ENCODE measurements around the gene ORAI3. TPM values are rescaled to one million over a fixed set of nuclear protein-coding genes. Genes with fewer than 3 reads are reported as not detected.

The ORAI3 gene
- total RNA-seq, 2 experiments from 2014 or later, result 6.9 to 7.9 TPM

DNA sequence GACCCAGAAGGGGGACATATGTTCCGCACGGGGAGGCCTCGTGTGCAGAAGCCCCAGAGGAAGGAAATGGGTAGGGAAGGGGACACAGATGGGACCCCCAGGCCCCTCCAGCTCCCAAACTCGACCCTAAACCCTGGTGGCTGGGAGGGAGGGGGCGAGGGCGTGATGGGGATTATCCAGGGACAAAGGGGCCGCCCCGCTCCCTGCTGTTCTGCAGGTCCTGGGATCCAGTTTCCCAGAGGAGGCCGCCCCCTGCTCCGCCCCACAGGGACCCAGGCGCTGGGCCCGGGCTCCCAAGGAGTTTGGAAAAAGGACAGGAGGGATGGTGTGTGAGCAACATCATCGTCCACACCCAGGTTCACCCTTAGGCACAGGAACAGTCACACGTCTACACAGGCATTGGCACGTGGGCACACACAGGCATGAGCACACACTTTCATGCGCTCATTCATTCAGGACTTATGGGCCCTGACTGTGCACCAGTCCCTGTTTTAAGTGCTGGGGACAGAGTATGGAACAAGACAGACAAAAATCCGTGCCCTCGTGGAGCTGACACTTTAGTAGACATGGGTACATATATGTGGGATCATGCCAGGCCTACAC is 38.3 kb upstream of the ORAI3 start:
- peaks cover 6% of the 10 kb centered on the region for H3K4me1 Mint-ChIP-seq
- POLR2A ChIA-PET, result no interaction called here
- H3K9me3 Mint-ChIP-seq (ENCODE audit: low read depth), result no peaks in the 10 kb centered on the region
- no peaks in the 10 kb centered on the region for H3K27me3 Mint-ChIP-seq
- DNase-seq (no peak), ATAC-seq (no peak)
- H3K4me3 Mint-ChIP-seq, result no peak overlapping the region
- H3K36me3 Mint-ChIP-seq (ENCODE audit: low read depth), result no peaks in the 10 kb centered on the region
- no peak overlapping the region for H3K27ac Mint-ChIP-seq
- CTCF ChIA-PET, result no interaction called here
- intact Hi-C loops (cut with DNase I, micrococcal nuclease), result no loop called here

GRCh38 chr16:30912794-30913412 is 36.0 kb upstream of the ORAI3 start:
- H3K36me3 Mint-ChIP-seq (ENCODE audit: low read depth), result no peaks in the 10 kb centered on the region
- POLR2A ChIA-PET, result no interaction called here
- DNase-seq (no peak), ATAC-seq (no peak)
- CTCF ChIA-PET, result interaction anchor here (0.7 to 1.6 kb wide), 3 partner anchors 68 to 216 kb away, joined by 4 to 5 read pairs (median 5); no protein-coding TSS in a partner anchor
- H3K4me1 Mint-ChIP-seq, result peaks cover under 1% of the 10 kb centered on the region
- H3K27me3 Mint-ChIP-seq, result no peaks in the 10 kb centered on the region
- intact Hi-C loops (cut with DNase I, micrococcal nuclease), result no loop called here
- no peak overlapping the region for H3K27ac Mint-ChIP-seq
- H3K4me3 Mint-ChIP-seq, result no peak overlapping the region
- no peaks in the 10 kb centered on the region for H3K9me3 Mint-ChIP-seq (ENCODE audit: low read depth)

- Mint-ChIP-seq H3K4me3 (no peak overlapping the region), H3K9me3 (ENCODE audit: low read depth) (no peaks in the 10 kb centered on the region), H3K4me1 (no peaks in the 10 kb centered on the region), H3K27me3 (no peaks in the 10 kb centered on the region), H3K27ac (no peak overlapping the region), H3K36me3 (ENCODE audit: low read depth) (no peaks in the 10 kb centered on the region)
- ChIA-PET CTCF (interaction anchor here (1.0 to 3.4 kb wide), 5 partner anchors 13 to 103 kb away, joined by 3 to 15 read pairs (median 3); no protein-coding TSS in a partner anchor), POLR2A (no interaction called here)
- intact Hi-C loops (cut with DNase I, micrococcal nuclease), result no loop called here
- ATAC-seq, result no peak
- no peak for DNase-seq
These were observed 34.0 kb upstream of the ORAI3 start for GRCh38 chr16:30914830-30915229.

DNA sequence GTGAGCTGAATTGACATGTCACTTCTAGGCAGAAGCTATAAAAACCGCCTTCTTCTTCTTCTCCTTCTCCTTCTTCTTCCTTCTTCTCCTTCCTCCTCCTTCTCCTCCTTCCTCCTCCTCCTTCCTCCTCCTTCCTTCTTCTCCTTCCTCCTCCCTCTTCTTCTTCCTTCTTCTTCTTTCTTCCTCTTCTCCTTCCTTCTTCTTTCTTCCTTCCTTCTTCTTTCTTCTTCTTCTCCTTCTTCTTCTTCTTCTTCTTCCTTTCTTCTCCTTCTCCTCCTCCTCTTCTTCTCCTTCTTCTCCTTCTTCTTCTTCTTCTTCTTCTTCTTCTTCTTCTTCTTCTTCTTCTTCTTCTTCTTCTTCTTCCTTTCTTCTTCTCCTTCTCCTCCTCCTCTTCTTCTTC is 30.3 kb upstream of the ORAI3 start:
- Mint-ChIP-seq H3K4me1 (peaks cover 4% of the 10 kb centered on the region), H3K27me3 (no peaks in the 10 kb centered on the region), H3K27ac (no peak overlapping the region), H3K4me3 (no peak overlapping the region), H3K9me3 (ENCODE audit: low read depth) (no peaks in the 10 kb centered on the region), H3K36me3 (ENCODE audit: low read depth) (no peaks in the 10 kb centered on the region)
- ChIA-PET CTCF (interaction anchor here (0.7 to 4.1 kb wide), 4 partner anchors 17 to 80 kb away, joined by 3 to 36 read pairs (median 8); no protein-coding TSS in a partner anchor), POLR2A (interaction anchor here (0.6 kb wide), 1 partner anchor 72 kb away, joined by 3 read pairs; no protein-coding TSS in a partner anchor)
- ATAC-seq (no peak), DNase-seq (no peak)
- intact Hi-C loops (cut with DNase I, micrococcal nuclease), result no loop called here

- intact Hi-C loops (cut with DNase I, micrococcal nuclease), result loop anchor here (1.0 to 10.0 kb wide), 4 partner anchors 77 to 1114 kb away; partner anchors contain the start of genes MAZ (in 1 of the 2) and ZNF267 (in 1 of the 2)
- ChIA-PET POLR2A (no interaction called here), CTCF (interaction anchor here (0.6 to 4.1 kb wide), 5 partner anchors 20 to 153 kb away, joined by 3 to 36 read pairs (median 3); partner anchors contain the start of gene ZNF668)
- Mint-ChIP-seq H3K36me3 (ENCODE audit: low read depth) (no peaks in the 10 kb centered on the region), H3K4me1 (peaks cover 15% of the 10 kb centered on the region), H3K27me3 (no peaks in the 10 kb centered on the region), H3K27ac (no peak overlapping the region), H3K9me3 (ENCODE audit: low read depth) (no peaks in the 10 kb centered on the region), H3K4me3 (no peak overlapping the region)
- ATAC-seq, result no peak
- DNase-seq, result no peak
These were observed 28.0 kb upstream of the ORAI3 start for GRCh38 chr16:30920891-30921290.

- no peaks in the 10 kb centered on the region for H3K9me3 Mint-ChIP-seq (ENCODE audit: low read depth)
- no peaks in the 10 kb centered on the region for H3K27me3 Mint-ChIP-seq
- POLR2A ChIA-PET, result no interaction called here
- H3K27ac Mint-ChIP-seq, result peak overlapping the region; percentile 100
- intact Hi-C loops (cut with DNase I, micrococcal nuclease), result loop anchor here (1.0 to 10.0 kb wide), 4 partner anchors 77 to 1114 kb away; partner anchors contain the start of genes MAZ (in 1 of the 2) and ZNF267 (in 1 of the 2)
- DNase-seq, result no peak
- peak overlapping the region; percentile 88 for H3K4me3 Mint-ChIP-seq
- CTCF ChIA-PET, result interaction anchor here (1.0 to 4.1 kb wide), 4 partner anchors 19 to 102 kb away, joined by 3 to 36 read pairs (median 3); no protein-coding TSS in a partner anchor
- no peaks in the 10 kb centered on the region for H3K36me3 Mint-ChIP-seq (ENCODE audit: low read depth)
- H3K4me1 Mint-ChIP-seq, result peaks cover 18% of the 10 kb centered on the region
- ATAC-seq, result no peak
These were observed 27.5 kb upstream of the ORAI3 start for GRCh38 chr16:30921459-30921747.

DNA sequence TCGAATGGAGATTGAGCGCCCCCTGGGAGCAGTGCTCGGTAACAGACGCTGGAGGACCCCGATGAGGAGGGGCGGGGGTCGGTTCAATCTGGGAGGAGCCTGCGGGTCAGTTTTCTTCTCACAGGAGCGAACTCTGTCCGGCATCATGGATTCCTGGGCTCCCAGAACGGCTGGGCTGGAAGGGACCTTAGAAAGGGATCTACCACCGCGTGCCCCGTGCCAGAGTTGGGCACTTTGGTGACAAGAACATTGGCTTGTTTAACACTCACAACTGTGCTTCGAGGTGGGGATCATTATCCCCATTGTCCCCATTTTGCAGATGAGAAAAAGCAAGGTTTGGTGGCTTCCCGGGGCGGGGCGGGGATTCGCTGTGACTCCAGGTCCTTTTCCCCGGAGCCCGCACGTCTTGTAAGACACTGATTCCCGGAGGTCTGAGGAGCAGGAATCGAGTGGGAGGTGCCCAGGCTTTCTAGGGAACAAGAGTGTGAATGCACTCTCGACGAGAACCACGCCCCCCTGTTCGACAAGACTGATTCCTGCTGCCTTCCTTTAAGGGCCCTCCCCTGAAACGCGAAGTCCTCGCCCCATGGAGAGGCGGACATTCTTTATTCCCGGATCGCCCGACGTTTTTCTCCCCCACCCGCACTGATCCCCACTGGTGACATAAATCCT is 27.0 kb upstream of the ORAI3 start:
- ATAC-seq, result peak; percentile 5
- H3K27ac Mint-ChIP-seq, result peak overlapping the region; percentile 100
- CTCF ChIA-PET, result interaction anchor here (0.7 to 4.1 kb wide), 5 partner anchors 19 to 102 kb away, joined by 3 to 36 read pairs (median 9); no protein-coding TSS in a partner anchor
- H3K4me1 Mint-ChIP-seq, result peaks cover 20% of the 10 kb centered on the region
- peak; percentile 94 for DNase-seq
- H3K4me3 Mint-ChIP-seq, result peak overlapping the region; percentile 88
- H3K9me3 Mint-ChIP-seq (ENCODE audit: low read depth), result no peaks in the 10 kb centered on the region
- H3K36me3 Mint-ChIP-seq (ENCODE audit: low read depth), result no peaks in the 10 kb centered on the region
- intact Hi-C loops (cut with DNase I, micrococcal nuclease), result loop anchor here (1.0 to 10.0 kb wide), 26 partner anchors 19 to 1115 kb away; partner anchors contain the start of genes FBRS (in 2 of the 2), PRR14 (in 2 of the 2), BCKDK (in 1 of the 2) and CFAP119 (in 1 of the 2)
- no peaks in the 10 kb centered on the region for H3K27me3 Mint-ChIP-seq
- POLR2A ChIA-PET, result interaction anchor here (0.7 to 0.8 kb wide), 2 partner anchors 35 to 175 kb away, joined by 3 read pairs; no protein-coding TSS in a partner anchor

DNA sequence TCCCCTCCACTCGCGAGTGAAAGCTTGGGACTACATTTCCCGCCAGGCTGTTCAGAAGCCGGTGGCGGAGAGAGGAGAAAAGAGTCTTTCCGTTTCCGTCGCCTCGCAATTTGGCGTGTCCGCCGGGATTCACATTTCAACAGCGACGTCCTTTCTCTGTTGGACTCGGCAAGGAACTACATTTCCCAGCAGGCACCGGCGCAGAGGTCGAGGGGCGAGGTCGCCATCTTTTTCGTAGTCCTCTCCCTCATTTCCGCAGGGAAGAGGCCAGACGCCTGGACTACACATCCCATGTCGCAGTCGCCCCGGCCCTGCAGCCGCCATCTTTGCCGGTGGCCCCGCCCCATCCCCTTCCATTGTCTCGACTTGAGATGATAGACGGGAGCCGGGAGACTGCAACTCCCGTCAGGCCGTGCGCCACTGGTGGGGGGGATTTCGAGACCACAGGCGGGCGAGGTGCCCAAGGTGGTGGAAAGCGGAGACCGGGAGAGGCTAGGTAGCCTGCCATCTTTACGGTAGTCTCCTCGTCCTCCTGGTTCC is 26.4 kb upstream of the ORAI3 start:
- POLR2A ChIA-PET, result interaction anchor here (0.7 to 0.8 kb wide), 2 partner anchors 35 to 175 kb away, joined by 3 read pairs; no protein-coding TSS in a partner anchor
- H3K36me3 Mint-ChIP-seq (ENCODE audit: low read depth), result no peaks in the 10 kb centered on the region

DNA sequence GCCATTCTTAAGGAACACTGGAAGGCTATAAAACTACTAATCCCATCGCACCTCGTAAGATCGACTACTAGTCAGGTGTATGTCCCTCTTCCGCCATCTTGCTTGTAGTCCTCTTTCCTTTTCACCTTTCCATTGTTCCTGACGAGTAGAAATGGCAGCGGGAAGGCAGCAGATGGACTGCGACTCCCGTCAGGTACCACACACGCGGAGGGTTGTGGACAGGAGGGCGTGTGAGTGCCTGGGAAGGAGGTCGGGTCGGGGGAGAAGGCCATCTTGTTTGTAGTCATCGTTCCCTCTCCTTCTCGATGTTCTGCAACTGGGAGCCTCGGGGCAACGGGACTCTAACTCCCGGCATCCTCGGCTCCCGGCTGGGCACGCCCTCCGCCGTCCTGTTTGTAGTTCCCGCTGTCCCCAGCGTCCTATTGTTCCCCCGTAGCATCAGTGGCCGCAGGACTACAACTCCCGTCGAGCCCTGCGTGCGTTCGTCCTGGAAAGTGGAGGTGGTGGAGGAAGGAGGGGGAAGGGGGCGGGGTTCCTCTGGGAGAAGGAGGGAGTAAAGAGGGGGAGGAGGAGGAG is 25.8 kb upstream of the ORAI3 start:
- ATAC-seq, result peak; percentile 76
- DNase-seq, result peak; percentile 98
- Mint-ChIP-seq H3K4me1 (peaks cover 20% of the 10 kb centered on the region), H3K27ac (peak overlapping the region; percentile 100), H3K27me3 (no peaks in the 10 kb centered on the region), H3K36me3 (ENCODE audit: low read depth) (no peaks in the 10 kb centered on the region), H3K9me3 (ENCODE audit: low read depth) (no peaks in the 10 kb centered on the region), H3K4me3 (peak overlapping the region; percentile 88)
- intact Hi-C loops (cut with DNase I, micrococcal nuclease), result loop anchor here (1.0 to 10.0 kb wide), 28 partner anchors 20 to 1116 kb away; partner anchors contain the start of genes CFAP119 (in 2 of the 2), FBRS (in 2 of the 2), PRR14 (in 2 of the 2) and RNF40 (in 2 of the 2)
- ChIA-PET CTCF (no interaction called here), POLR2A (no interaction called here)

More for the DNA sequence above, 26.4 kb upstream of the ORAI3 start:
- Mint-ChIP-seq H3K27ac (peak overlapping the region; percentile 100), H3K9me3 (ENCODE audit: low read depth) (no peaks in the 10 kb centered on the region), H3K4me3 (peak overlapping the region; percentile 88), H3K4me1 (peaks cover 20% of the 10 kb centered on the region), H3K27me3 (no peaks in the 10 kb centered on the region)
- intact Hi-C loops (cut with DNase I, micrococcal nuclease), result loop anchor here (1.0 to 10.0 kb wide), 24 partner anchors 19 to 1115 kb away; partner anchors contain the start of genes FBRS (in 2 of the 2), PRR14 (in 2 of the 2), BCKDK (in 1 of the 2) and CFAP119 (in 1 of the 2)
- ATAC-seq (peak; percentile 85), DNase-seq (peak; percentile 100)
- CTCF ChIA-PET, result interaction anchor here (0.7 to 1.0 kb wide), 2 partner anchors 21 to 78 kb away, joined by 9 to 12 read pairs; no protein-coding TSS in a partner anchor

GRCh38 chr16:30923554-30924075 is 25.3 kb upstream of the ORAI3 start, which contains the start of gene FBXL19:
Gene FBXL19, plus strand, starts transcription at chr16:30923572. Its CDS starts 2,183 bp downstream, at chr16:30925755.
- Mint-ChIP-seq H3K27ac (peak within 1 kb of the TSS; percentile 100), H3K9me3 (ENCODE audit: low read depth) (no peaks in the 10 kb centered on the region), H3K4me1 (peaks cover 20% of the 10 kb centered on the region), H3K4me3 (peak within 1 kb of the TSS; percentile 88), H3K36me3 (ENCODE audit: low read depth) (no peaks in the 10 kb centered on the region), H3K27me3 (no peaks in the 10 kb centered on the region)
- ATAC-seq, result no peak
- peak; percentile 52 for DNase-seq
- ChIA-PET POLR2A (no interaction called here), CTCF (no interaction called here)
- intact Hi-C loops (cut with DNase I, micrococcal nuclease), result loop anchor here (1.0 to 10.0 kb wide), 16 partner anchors 19 to 1116 kb away; partner anchors contain the start of genes ARMC5 (in 1 of the 2), BCKDK (in 1 of the 2), CFAP119 (in 1 of the 2) and FUS (in 1 of the 2)

All from activated CD4-positive, alpha-beta T cell treated with anti-CD3 and anti-CD28 coated beads for 36 hours (primary cell).